Naive thymus-derived CD4-positive, alpha-beta T cell (primary cell): ENCODE data around the gene OR6P1. TPM values are rescaled to one million over a fixed set of nuclear protein-coding genes. Genes with fewer than 3 reads are reported as not detected.

Experiments
- ATAC-seq: fragments of 150-1000 bp; cut with Tn5 transposase; 2 replicates; pipeline ENCODE4 v1.10.0; 2021; ENCODE audit warnings: mild to moderate bottlenecking, moderate library complexity
- CTCF ChIA-PET: fragments of 350-600 bp; sonication (Branson Sonifier 250); formaldehyde crosslinking; loops from one replicate; lab custom pipeline; 2021; ENCODE audit warnings: antibody characterized with exemption; lab: Charles Lee
- POLR2A ChIA-PET: fragments of 350-600 bp; sonication (Branson Sonifier 250); formaldehyde crosslinking; loops from one replicate; lab custom pipeline; 2021; ENCODE audit warnings: antibody characterized with exemption, inconsistent platforms; lab: Charles Lee
- DNase-seq, 9 donors: peaks; one replicate each; pipeline versions ENCODE4 v3.0.0 to v3.0.0-alpha.2; 2020 to 2022; ENCODE audit warnings: mixed read lengths in 1 of 9
- H3K27ac ChIP-seq: one replicate; pipeline ENCODE4 v1.7.0; 2013; ENCODE audit warnings: mild to moderate bottlenecking, low read depth, low read length, moderate library complexity
- H3K27me3 ChIP-seq, 2 donors: one replicate each; pipeline ENCODE4 v1.7.0; 2013; ENCODE audit warnings: low read length in 2 of 2, mild to moderate bottlenecking in 2 of 2, moderate library complexity in 2 of 2; ENCODE audit not compliant: control insufficient read depth in 2 of 2, insufficient read depth in 2 of 2
- H3K36me3 ChIP-seq, 3 experiments: 1 replicate in 2 of 3; 2 replicates in 1 of 3; pipeline ENCODE4 v1.7.0; 2013; ENCODE audit warnings: low read length in 3 of 3, mild to moderate bottlenecking in 3 of 3, moderate library complexity in 1 of 3; ENCODE audit not compliant: insufficient read depth in 3 of 3, control insufficient read depth in 2 of 3
- H3K4me1 ChIP-seq, 2 donors: one replicate each; pipeline ENCODE4 v1.7.0; 2013; ENCODE audit warnings: low read length in 2 of 2, mild to moderate bottlenecking in 2 of 2, moderate library complexity in 1 of 2; ENCODE audit not compliant: control insufficient read depth in 2 of 2, insufficient read depth in 2 of 2
- H3K4me3 ChIP-seq: 2 replicates; pipeline ENCODE4 v1.7.0; 2013; ENCODE audit warnings: mild to moderate bottlenecking, low read length
- H3K9me3 ChIP-seq, 3 experiments: 1 replicate in 2 of 3; 2 replicates in 1 of 3; pipeline ENCODE4 v1.7.0; 2013; ENCODE audit warnings: low read length in 3 of 3; ENCODE audit not compliant: control insufficient read depth in 2 of 3
- H3K27ac Mint-ChIP-seq, 9 donors: one replicate each; pipeline ENCODE4 v1.8.0; 2020 to 2022; ENCODE audit warnings: mixed read lengths in 9 of 9, mild to moderate bottlenecking in 8 of 9, moderate library complexity in 5 of 9, inconsistent platforms in 2 of 9
- H3K27me3 Mint-ChIP-seq, 5 donors: one replicate each; pipeline ENCODE4 v1.8.0; 2021 to 2022; ENCODE audit warnings: mixed read lengths in 5 of 5, mild to moderate bottlenecking in 1 of 5
- H3K36me3 Mint-ChIP-seq, 5 donors: one replicate each; pipeline ENCODE4 v1.8.0; 2020 to 2022; ENCODE audit warnings: mixed read lengths in 5 of 5, mild to moderate bottlenecking in 3 of 5, inconsistent platforms in 1 of 5
- H3K4me1 Mint-ChIP-seq, 7 donors: one replicate each; pipeline ENCODE4 v1.8.0; 2020 to 2022; ENCODE audit warnings: mixed read lengths in 7 of 7, mild to moderate bottlenecking in 3 of 7, inconsistent platforms in 1 of 7
- H3K4me3 Mint-ChIP-seq, 10 donors: one replicate each; pipeline ENCODE4 v1.8.0; 2020 to 2022; ENCODE audit warnings: mild to moderate bottlenecking in 10 of 10, mixed read lengths in 10 of 10, moderate library complexity in 6 of 10, inconsistent platforms in 2 of 10
- H3K9me3 Mint-ChIP-seq, 11 donors: one replicate each; pipeline ENCODE4 v1.8.0; 2020 to 2022; ENCODE audit warnings: mixed read lengths in 11 of 11, mild to moderate bottlenecking in 4 of 11, inconsistent platforms in 1 of 11, moderate library complexity in 1 of 11
- intact Hi-C, 2 donors: fragments of 100-400 bp; cut with micrococcal nuclease; formaldehyde crosslinking; loops; one replicate each; pipeline ENCODE4 v1.15.1; 2023
- polyA plus RNA-seq, 2 donors: library from polyadenylated mRNA; unstranded; fragments of 300-500 nt; fragmentation: Illumina TruSeq; gene quantifications; one replicate each; pipeline ENCODE4 v1.2.3, GENCODE V29; 2021
- total RNA-seq, 6 experiments: library from RNA in 5 of 6; stranded (reverse) in 5 of 6; gene quantifications; 1 replicate in 5 of 6; 2 replicates in 1 of 6; pipeline ENCODE4 v1.2.3 and lab custom pipeline; 2021 to 2026

Gene OR6P1, protein sequence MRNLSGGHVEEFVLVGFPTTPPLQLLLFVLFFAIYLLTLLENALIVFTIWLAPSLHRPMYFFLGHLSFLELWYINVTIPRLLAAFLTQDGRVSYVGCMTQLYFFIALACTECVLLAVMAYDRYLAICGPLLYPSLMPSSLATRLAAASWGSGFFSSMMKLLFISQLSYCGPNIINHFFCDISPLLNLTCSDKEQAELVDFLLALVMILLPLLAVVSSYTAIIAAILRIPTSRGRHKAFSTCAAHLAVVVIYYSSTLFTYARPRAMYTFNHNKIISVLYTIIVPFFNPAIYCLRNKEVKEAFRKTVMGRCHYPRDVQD
- total RNA-seq (not detected), polyA plus RNA-seq (not detected), total RNA-seq (lab: John Stamatoyannopoulos, UW) (not detected)

DNA sequence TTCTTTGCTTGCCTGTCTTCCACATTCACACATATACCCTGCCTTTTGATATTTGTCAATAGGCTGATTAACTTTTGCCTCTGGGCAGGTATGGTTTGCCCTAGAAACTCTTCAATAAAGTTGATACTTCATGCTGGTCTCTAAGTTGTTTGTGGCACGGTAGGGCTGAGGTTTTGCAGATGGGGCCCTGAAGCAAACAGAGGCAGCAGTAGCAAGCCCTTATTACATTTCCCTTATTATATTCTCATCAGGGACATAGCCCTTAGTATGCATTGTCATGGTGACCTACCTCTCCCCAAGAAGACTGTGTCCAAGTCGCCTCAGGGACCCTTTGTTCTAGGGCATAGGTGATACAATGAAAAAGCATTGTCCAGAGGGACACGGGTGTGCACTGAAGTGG, at the start of gene OR6P1:
TSS of gene OR6P1 (minus strand) at position 101 of the 400 bp plus-strand sequence. CDS start 6,976 bp downstream, outside the sequence.
- H3K27me3 ChIP-seq = no peaks in the 10 kb centered on the region
- H3K27ac Mint-ChIP-seq = no peak within 1 kb of the TSS
- no peak within 1 kb of the TSS for H3K4me3 ChIP-seq
- peaks cover 0 to 4% (median 0%) of the 10 kb centered on the region in 7 donors for H3K4me1 Mint-ChIP-seq
- H3K4me1 ChIP-seq = no peaks in the 10 kb centered on the region
- no peak for DNase-seq
- no peak within 1 kb of the TSS for H3K4me3 Mint-ChIP-seq
- H3K27ac ChIP-seq = no peak within 1 kb of the TSS
- no peaks in the 10 kb centered on the region for H3K36me3 Mint-ChIP-seq
- H3K36me3 ChIP-seq = no peaks in the 10 kb centered on the region
- ATAC-seq = no peak
- peaks cover 0 to 31% (median 15%) of the 10 kb centered on the region in 5 donors for H3K27me3 Mint-ChIP-seq
- H3K9me3 Mint-ChIP-seq = peaks cover 0 to 5% (median 0%) of the 10 kb centered on the region in 11 donors
- no peaks in the 10 kb centered on the region for H3K9me3 ChIP-seq
- ChIA-PET POLR2A (no interaction called here), CTCF (no interaction called here)
- intact Hi-C loops = no loop called here

DNA sequence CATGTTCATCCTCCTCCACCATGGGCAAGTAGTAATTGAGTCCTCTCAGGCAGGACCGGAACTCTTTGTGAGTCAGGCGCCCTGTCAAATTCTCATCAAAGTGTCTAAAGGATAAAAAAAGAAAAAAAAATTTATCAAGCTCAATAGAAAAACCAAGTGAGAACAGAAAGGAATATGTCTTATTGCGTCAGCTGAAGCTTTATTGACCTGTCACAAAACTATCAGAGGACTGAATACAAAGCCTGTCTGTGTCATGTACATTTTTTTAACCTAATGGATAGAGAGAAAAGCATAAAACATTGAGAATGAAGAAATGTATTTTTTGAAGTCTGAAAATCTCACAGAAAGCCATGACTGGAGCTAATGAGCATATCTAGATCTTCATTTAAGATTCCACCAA, 43.4 kb upstream of the OR6P1 start:
- no peak overlapping the region for H3K27ac ChIP-seq
- no peaks in the 10 kb centered on the region for H3K9me3 ChIP-seq
- Mint-ChIP-seq H3K27ac (no peak overlapping the region), H3K9me3 (no peaks in the 10 kb centered on the region), H3K36me3 (peaks cover 0 to 3% (median 0%) of the 10 kb centered on the region in 5 donors), H3K4me1 (peaks cover 0 to 3% (median 0%) of the 10 kb centered on the region in 7 donors), H3K27me3 (peaks cover 5 to 17% (median 10%) of the 10 kb centered on the region in 5 donors), H3K4me3 (no peak overlapping the region)
- ATAC-seq = no peak
- CTCF ChIA-PET = no interaction called here
- H3K4me3 ChIP-seq = no peak overlapping the region
- POLR2A ChIA-PET = no interaction called here
- H3K4me1 ChIP-seq = no peaks in the 10 kb centered on the region
- no peaks in the 10 kb centered on the region for H3K36me3 ChIP-seq
- no peak for DNase-seq
- no peaks in the 10 kb centered on the region for H3K27me3 ChIP-seq
- intact Hi-C loops = no loop called here

DNA sequence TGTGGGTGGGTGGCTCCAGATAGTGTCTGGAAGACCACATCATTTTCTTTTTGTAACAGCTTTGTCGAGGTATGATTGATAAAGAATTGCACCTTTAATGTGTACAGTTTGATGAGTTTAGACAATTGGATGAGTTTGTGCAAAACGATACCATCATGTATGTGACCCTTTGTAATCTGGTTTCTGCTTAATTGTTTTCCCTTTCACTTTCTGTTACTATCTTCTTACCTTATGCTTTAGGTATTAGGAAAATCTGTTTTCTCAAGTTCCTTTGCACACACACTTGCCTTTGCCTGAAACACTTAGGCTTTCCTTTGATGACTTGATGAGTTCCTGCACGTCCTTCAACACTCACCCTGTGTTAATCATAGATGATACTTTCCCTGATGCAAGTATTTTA, 41.5 kb upstream of the OR6P1 start:
- Histone ChIP-seq H3K9me3 (no peaks in the 10 kb centered on the region), H3K4me1 (no peaks in the 10 kb centered on the region), H3K36me3 (no peaks in the 10 kb centered on the region), H3K4me3 (no peak overlapping the region), H3K27ac (no peak overlapping the region), H3K27me3 (no peaks in the 10 kb centered on the region)
- POLR2A ChIA-PET = no interaction called here
- intact Hi-C loops = no loop called here
- peaks cover 0 to 3% (median 0%) of the 10 kb centered on the region in 5 donors for H3K36me3 Mint-ChIP-seq
- CTCF ChIA-PET = no interaction called here
- no peak overlapping the region for H3K27ac Mint-ChIP-seq
- ATAC-seq = no peak
- no peak for DNase-seq
- peaks cover 0 to under 1% (median 0%) of the 10 kb centered on the region in 11 donors for H3K9me3 Mint-ChIP-seq
- peaks cover 0 to 3% (median 0%) of the 10 kb centered on the region in 7 donors for H3K4me1 Mint-ChIP-seq
- H3K27me3 Mint-ChIP-seq = peaks cover 2 to 17% (median 8%) of the 10 kb centered on the region in 5 donors
- H3K4me3 Mint-ChIP-seq = no peak overlapping the region

DNA sequence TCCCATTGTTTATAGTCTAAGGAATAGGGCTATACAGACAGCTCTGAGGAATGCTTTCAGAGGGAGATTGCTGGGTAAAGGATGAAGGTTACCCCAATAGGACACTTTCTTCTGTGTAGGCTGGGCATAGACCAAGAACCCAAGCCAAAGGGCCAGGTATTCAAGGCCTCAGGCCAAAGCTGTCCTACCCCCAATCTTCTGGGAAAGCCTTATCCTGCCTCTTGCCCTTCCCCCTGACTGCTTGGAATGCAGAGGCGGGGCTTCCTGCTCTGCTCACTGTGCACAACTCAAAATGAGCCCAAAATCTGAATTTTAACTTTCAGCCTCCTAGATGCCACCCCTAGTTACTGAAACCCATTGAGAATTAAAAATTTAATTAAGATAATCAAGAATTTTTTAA, 36.9 kb upstream of the OR6P1 start:
- ATAC-seq (no peak), DNase-seq (no peak)
- Histone ChIP-seq H3K27ac (no peak overlapping the region), H3K4me1 (no peaks in the 10 kb centered on the region), H3K27me3 (no peaks in the 10 kb centered on the region), H3K9me3 (no peaks in the 10 kb centered on the region), H3K4me3 (no peak overlapping the region), H3K36me3 (no peaks in the 10 kb centered on the region)
- H3K9me3 Mint-ChIP-seq = peaks cover 0 to 3% (median 0%) of the 10 kb centered on the region in 11 donors
- H3K27me3 Mint-ChIP-seq = peaks cover 0 to 10% (median 4%) of the 10 kb centered on the region in 5 donors
- H3K4me1 Mint-ChIP-seq = peaks cover 0 to 3% (median 0%) of the 10 kb centered on the region in 7 donors
- no peak overlapping the region for H3K27ac Mint-ChIP-seq
- H3K4me3 Mint-ChIP-seq = no peak overlapping the region
- peaks cover 0 to 3% (median 0%) of the 10 kb centered on the region in 5 donors for H3K36me3 Mint-ChIP-seq
- ChIA-PET POLR2A (interaction anchor here (0.7 kb wide), 1 partner anchor 451 kb away, joined by 4 read pairs; no protein-coding TSS in a partner anchor), CTCF (no interaction called here)
- intact Hi-C loops = no loop called here

DNA sequence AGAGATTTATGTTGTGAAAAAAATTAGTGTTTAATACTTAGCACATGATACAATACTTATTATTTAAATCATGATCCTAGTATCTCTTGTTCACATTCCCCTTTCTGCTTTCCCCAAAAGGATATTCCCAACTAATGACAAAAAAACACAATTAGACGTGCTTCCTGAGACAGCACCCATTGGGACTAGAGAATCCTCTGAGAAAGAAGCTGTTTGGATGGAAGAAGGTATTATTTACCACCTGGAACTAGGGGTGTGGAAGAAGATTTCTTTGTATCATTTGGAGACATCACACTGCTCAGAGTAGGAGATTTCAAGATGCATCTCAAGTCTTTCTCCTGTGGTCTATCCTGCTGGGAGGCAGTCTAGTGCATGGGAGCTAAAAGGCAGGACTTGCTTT, 34.6 kb upstream of the OR6P1 start, which contains the start of gene OR10Z1:
TSS of gene OR10Z1 (plus strand) at position 301 of the 400 bp plus-strand sequence. CDS start 1,171 bp downstream, outside the sequence.
- no peaks in the 10 kb centered on the region for H3K36me3 ChIP-seq
- H3K4me1 ChIP-seq = no peaks in the 10 kb centered on the region
- CTCF ChIA-PET = no interaction called here
- POLR2A ChIA-PET = no interaction called here
- no peak for DNase-seq
- no peaks in the 10 kb centered on the region for H3K9me3 ChIP-seq
- peaks cover 0 to 2% (median 0%) of the 10 kb centered on the region in 7 donors for H3K4me1 Mint-ChIP-seq
- no peak within 1 kb of the TSS for H3K27ac Mint-ChIP-seq
- H3K9me3 Mint-ChIP-seq = peaks cover 0 to 4% (median 0%) of the 10 kb centered on the region in 11 donors
- no peak within 1 kb of the TSS for H3K27ac ChIP-seq
- H3K36me3 Mint-ChIP-seq = no peaks in the 10 kb centered on the region
- no peak within 1 kb of the TSS for H3K4me3 ChIP-seq
- peaks cover 0 to 7% (median 4%) of the 10 kb centered on the region in 5 donors for H3K27me3 Mint-ChIP-seq
- no peak within 1 kb of the TSS for H3K4me3 Mint-ChIP-seq
- no peaks in the 10 kb centered on the region for H3K27me3 ChIP-seq
- intact Hi-C loops = no loop called here
- no peak for ATAC-seq

DNA sequence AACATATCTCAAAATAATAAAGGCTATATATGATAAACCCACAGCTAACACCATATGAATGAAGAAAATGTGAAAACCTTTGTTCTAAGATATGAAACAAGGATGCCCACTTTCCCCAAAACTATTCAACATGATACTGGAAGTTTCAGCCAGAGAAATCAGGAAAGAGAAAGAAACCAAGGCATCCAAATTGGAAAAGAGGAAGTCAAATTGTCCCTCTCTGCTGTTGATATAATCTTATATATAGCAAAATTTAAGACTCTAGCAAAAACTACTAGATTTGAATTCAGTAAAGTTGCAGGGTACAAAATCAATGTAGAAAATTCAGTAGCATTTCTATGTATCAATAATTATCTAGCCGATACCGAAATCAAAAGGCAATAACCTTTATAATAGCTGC, 30.4 kb upstream of the OR6P1 start:
- intact Hi-C loops = no loop called here
- no peaks in the 10 kb centered on the region for H3K27me3 ChIP-seq
- no peak for ATAC-seq
- H3K27ac Mint-ChIP-seq = no peak overlapping the region
- no peak overlapping the region for H3K4me3 Mint-ChIP-seq
- no peaks in the 10 kb centered on the region for H3K4me1 ChIP-seq
- H3K4me1 Mint-ChIP-seq = no peaks in the 10 kb centered on the region
- POLR2A ChIA-PET = no interaction called here
- peaks cover 0 to 7% (median 4%) of the 10 kb centered on the region in 5 donors for H3K36me3 Mint-ChIP-seq
- H3K27me3 Mint-ChIP-seq = peaks cover 0 to 31% (median 10%) of the 10 kb centered on the region in 5 donors
- no peak overlapping the region for H3K4me3 ChIP-seq
- no peak for DNase-seq
- peaks cover 9 to 44% (median 21%) of the 10 kb centered on the region in 11 donors for H3K9me3 Mint-ChIP-seq
- no peaks in the 10 kb centered on the region for H3K36me3 ChIP-seq
- H3K9me3 ChIP-seq = peaks cover 0 to 19% (median 0%) of the 10 kb centered on the region in 3 experiments
- H3K27ac ChIP-seq = no peak overlapping the region
- CTCF ChIA-PET = no interaction called here
